Tongue (tissue), 2 donors: Measurements from ENCODE around the gene DNAJC4. TPM values are rescaled to one million over a fixed set of nuclear protein-coding genes. Genes with fewer than 3 reads are reported as not detected.

Source experiments
- DNase-seq: peaks from one replicate; pipeline ENCODE4 v3.0.0-alpha.2; 2015
- total RNA-seq: library from RNA; depleted of rRNA; stranded (reverse); fragments of >200 nt; gene quantifications from one replicate; pipeline ENCODE4 v1.2.3, GENCODE V29; 2014

The DNAJC4 gene, protein sequence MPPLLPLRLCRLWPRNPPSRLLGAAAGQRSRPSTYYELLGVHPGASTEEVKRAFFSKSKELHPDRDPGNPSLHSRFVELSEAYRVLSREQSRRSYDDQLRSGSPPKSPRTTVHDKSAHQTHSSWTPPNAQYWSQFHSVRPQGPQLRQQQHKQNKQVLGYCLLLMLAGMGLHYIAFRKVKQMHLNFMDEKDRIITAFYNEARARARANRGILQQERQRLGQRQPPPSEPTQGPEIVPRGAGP
- total RNA-seq: 16.7 TPM

GRCh38 chr11:64230171-64230984, at the start of gene DNAJC4:
DNAJC4 (plus strand) TSS chr11:64230548; CDS start chr11:64230855, 307 bp downstream.
- peak; percentile 98 for DNase-seq

GRCh38 chr11:64180891-64181290, 49.5 kb upstream of the DNAJC4 start:
- DNase-seq: peak; percentile 28

DNA sequence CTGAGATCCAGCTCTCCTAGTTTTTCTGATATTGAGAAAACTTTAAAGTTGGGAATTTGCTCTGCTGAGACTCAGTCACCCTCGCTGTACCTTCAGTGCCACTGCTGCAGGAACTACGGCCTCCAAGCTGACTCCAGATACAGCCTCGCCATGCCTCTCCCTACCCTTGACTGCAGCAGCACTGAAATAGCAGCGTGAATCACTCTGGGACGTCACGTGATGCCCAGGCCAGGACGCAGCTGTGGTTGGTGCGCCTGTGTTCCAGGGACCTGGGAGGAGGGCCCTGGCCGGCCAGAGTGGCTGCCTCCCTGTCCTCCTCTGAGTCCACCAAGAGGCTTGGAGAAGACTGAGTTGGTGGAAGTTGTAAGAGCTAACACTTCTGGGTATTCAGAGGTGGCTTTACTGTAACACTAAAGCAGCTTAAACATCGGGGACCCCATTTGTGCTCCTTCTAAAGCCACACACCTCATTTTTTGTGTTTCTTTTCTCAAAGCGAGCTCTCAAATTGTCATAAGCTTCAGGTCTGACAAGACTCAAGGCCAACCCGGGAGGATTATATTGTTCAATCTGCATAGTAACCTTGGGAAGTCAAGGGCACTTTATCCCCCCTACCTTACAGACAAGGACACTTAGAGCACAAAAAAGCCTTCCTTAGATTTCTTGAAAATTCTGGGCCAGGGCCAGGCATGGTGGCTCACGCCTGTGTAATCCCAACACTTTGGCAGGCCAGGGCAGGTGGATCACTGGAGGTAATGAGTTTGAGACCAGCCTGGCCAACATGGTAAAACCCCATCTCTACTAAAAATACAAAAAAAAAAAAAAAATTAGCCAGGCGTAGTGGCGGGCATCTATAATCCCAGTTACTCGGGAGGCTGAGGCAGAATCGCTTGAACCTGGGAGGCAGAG, 48.6 kb upstream of the DNAJC4 start:
- DNase-seq: peak; percentile 95

DNA sequence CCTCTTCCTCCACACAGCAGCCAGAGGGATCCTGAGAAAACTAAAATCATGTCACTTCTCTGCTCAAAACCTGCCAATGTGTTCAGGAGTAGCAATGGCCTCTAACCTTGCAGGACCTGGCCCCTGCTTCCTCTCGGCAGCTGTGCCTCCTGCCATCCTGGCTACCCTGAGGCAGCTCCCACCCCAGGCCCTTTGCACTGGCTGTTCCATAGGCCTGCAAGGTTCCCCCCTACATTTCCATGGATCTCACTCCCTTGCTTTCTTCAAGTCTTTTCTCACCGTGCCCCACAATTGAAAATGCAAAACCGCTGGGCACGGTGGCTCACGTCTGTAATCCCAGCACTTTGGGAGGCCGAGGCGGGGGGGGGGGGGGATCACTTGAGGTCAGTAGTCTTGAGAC, 46.5 kb upstream of the DNAJC4 start:
- no peak for DNase-seq

DNA sequence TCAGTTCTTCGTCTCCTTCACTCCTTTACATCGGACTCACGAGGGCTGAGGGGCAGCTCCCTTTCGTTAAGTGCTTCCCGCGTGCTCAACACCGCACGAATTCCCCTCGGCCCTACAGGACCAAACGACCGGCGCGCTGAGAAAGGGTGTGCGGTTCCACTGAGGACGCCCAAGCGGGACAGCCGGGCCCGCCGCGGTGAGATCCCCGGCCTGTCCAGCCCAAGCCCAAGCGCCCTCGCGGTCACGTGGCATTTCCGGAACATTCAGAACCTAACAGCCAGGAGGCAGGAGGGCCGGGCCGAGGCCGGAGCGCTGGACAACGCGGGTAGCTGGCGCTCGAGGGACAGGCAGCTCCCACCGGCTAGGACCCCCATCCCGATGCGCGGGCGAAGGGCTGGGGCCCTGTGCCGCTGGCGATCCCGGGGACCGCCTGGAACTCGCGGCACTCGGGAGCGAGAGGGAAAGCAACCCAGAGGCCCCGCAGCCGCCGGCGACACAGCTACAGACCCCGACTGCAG, 45.1 kb upstream of the DNAJC4 start:
- DNase-seq: peak; percentile 87

- DNase-seq: peak; percentile 100
These were observed 44.5 kb upstream of the DNAJC4 start, which contains the start of gene STIP1 for GRCh38 chr11:64185693-64186491. STIP1 (plus strand) TSS chr11:64186171; CDS start chr11:64186262, 91 bp downstream.

GRCh38 chr11:64186492-64187165, 43.7 kb upstream of the DNAJC4 start:
- DNase-seq: peak; percentile 43

GRCh38 chr11:64192434-64192833, 37.9 kb upstream of the DNAJC4 start:
- DNase-seq: no peak

GRCh38 chr11:64196626-64197025, 33.7 kb upstream of the DNAJC4 start:
- no peak for DNase-seq

GRCh38 chr11:64198511-64198910, 31.8 kb upstream of the DNAJC4 start:
- DNase-seq: no peak

- no peak for DNase-seq
These were observed 28.8 kb upstream of the DNAJC4 start for GRCh38 chr11:64201543-64201942.

DNA sequence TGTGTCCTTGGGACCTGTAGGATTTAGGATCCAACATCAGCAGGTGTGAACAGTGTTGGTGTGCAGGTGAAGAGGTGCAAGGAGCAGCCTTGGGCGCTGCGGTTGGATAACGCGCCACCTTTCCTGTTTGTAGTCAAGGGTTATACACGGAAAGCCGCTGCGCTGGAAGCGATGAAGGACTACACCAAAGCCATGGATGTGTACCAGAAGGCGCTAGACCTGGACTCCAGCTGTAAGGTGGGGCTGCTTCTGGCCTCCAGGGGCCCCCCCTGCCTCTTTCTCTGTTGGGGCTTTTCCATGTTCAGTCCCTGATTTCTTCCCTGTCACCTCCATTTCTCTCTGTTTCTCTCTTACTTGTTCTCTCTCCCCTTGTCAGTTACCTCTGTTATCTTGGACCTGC, 27.4 kb upstream of the DNAJC4 start:
- no peak for DNase-seq

GRCh38 chr11:64203421-64204079, 26.8 kb upstream of the DNAJC4 start:
- DNase-seq: no peak

DNA sequence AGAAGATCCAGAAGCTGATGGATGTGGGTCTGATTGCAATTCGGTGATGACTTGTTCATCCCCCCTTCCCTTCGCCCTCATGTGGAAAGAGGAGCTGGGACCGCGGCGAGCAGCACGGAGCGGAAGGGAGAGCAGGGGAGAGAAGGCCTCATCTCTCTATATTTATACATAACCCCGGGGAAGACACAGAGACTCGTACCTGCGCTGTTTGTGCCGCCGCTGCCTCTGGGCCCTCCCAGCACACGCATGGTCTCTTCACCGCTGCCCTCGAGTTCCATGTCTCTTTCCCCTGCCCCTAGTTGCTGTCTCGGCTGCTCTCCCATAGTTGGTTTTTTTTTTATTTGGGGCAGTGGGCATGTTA, 26.3 kb upstream of the DNAJC4 start:
- DNase-seq: no peak

- peak; percentile 97 for DNase-seq
These were observed 25.8 kb upstream of the DNAJC4 start for GRCh38 chr11:64204464-64204989.

DNA sequence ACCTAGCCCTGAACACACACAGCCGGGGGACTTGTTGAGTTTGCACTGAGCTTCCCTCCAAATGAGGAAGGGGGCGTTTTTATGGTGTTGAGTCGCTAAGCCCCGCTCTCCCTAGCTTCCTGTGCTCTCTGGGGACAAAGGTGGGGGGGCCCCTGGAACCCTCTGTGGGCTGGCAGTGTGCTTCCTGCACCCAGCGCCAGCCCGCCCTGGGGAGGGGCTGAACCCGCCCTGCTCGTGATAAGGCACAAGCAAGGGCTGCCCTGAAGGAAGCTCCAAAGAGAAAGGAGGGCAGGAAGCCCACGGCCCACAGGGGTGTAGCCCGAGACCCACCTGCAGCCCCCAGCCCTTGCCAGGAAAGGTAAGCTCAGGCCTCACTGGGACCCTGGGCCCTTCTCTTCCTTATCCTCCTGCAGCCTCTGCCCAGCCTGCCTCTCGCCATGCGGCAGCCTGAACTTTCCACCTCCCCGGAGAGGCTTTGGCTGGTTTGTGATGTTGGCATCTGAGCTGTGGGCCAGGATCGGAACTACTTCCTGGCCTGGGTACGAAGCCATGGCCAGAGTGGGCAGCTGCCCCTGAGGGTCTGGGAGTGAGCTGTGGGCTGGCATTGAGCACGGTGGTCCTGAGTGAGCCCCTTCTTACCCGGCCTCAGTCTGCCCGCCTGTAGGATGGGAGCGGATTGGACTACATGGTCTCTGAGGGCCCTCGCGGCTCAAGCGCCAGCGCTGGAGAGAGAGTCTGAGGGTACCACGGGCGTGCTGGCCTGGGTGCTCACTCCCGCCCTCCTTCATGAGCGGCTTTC, 23.7 kb upstream of the DNAJC4 start, which contains the start of gene FERMT3:
Gene FERMT3 (plus strand): TSS at position 265 of the 799 bp plus-strand sequence. CDS start 644 bp downstream, outside the sequence.
- DNase-seq: no peak

- DNase-seq: peak; percentile 79
These were observed 22.9 kb upstream of the DNAJC4 start for GRCh38 chr11:64207256-64208085.
